ENCODE results near the gene ATXN1.

ATXN1 gene

GRCh38 chr6:16730738-16731477, 30.4 kb downstream of the ATXN1 start:
- peak; percentile 20 for ATAC-seq
- no peak for TF ChIP-seq POU6F1 (CRISPR knock-in tag; IDR thresholded peaks at IDR 0.05; ENCODE audit: borderline replicate concordance, low read depth)
- no peak for TF ChIP-seq OSR1 (CRISPR knock-in tag; IDR thresholded peaks at IDR 0.05)
- no peak for TF ChIP-seq ZFP3 (CRISPR knock-in tag; IDR thresholded peaks at IDR 0.05)
- TF ChIP-seq, protein P1, sequence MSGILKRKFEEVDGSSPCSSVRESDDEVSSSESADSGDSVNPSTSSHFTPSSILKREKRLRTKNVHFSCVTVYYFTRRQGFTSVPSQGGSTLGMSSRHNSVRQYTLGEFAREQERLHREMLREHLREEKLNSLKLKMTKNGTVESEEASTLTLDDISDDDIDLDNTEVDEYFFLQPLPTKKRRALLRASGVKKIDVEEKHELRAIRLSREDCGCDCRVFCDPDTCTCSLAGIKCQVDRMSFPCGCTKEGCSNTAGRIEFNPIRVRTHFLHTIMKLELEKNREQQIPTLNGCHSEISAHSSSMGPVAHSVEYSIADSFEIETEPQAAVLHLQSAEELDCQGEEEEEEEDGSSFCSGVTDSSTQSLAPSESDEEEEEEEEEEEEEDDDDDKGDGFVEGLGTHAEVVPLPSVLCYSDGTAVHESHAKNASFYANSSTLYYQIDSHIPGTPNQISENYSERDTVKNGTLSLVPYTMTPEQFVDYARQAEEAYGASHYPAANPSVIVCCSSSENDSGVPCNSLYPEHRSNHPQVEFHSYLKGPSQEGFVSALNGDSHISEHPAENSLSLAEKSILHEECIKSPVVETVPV (CRISPR knock-in tag; IDR thresholded peaks at IDR 0.05) = no peak
- TF ChIP-seq CSDC2 (CRISPR knock-in tag; IDR thresholded peaks at IDR 0.05) = no peak
- no peak for TF ChIP-seq CREB5 (CRISPR knock-in tag; IDR thresholded peaks at IDR 0.05; ENCODE audit: low read depth)
- TF ChIP-seq GLIS3 (CRISPR knock-in tag; IDR thresholded peaks at IDR 0.05) = no peak
- TF ChIP-seq ESRRG (CRISPR knock-in tag; IDR thresholded peaks at IDR 0.05) = no peak
- no peak for TF ChIP-seq ZFP30 (CRISPR knock-in tag; IDR thresholded peaks at IDR 0.05)
- TF ChIP-seq ZNF8 (CRISPR knock-in tag; IDR thresholded peaks at IDR 0.05) = no peak
- no peak for TF ChIP-seq ARNTL (CRISPR knock-in tag; IDR thresholded peaks at IDR 0.05; ENCODE audit: borderline replicate concordance, low read depth)

DNA sequence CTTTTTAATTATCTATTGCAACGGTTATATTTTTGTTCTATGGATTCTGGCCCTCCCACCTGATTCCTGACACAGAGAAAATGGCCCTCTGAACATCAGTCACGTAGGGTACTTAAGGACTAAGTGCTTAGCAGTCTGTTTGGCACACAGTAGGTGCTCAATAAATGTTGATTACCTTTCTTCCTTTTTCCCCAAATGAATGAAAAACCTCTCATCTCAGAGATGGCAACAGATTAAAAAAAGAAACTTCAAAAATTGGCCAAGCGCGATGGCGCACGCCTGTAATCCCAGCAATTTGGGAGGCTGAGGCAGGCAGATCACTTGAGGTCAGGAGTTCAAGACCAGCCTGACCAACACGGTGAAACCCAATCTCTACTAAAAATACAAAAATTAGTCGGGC, 31.5 kb downstream of the ATXN1 start:
- TF ChIP-seq SNAI2 (CRISPR knock-in tag; IDR thresholded peaks at IDR 0.05) = no peak
- TF ChIP-seq ZNF8 (CRISPR knock-in tag; IDR thresholded peaks at IDR 0.05) = no peak
- no peak for TF ChIP-seq PPARA (CRISPR knock-in tag; IDR thresholded peaks at IDR 0.05; ENCODE audit: borderline replicate concordance)
- TF ChIP-seq BACH2 (CRISPR knock-in tag; IDR thresholded peaks at IDR 0.05; ENCODE audit: borderline replicate concordance) = no peak
- no peak for TF ChIP-seq POU6F1 (CRISPR knock-in tag; IDR thresholded peaks at IDR 0.05; ENCODE audit: borderline replicate concordance, low read depth)
- no peak for TF ChIP-seq ZNF70 (CRISPR knock-in tag; IDR thresholded peaks at IDR 0.05)
- TF ChIP-seq CREB5 (CRISPR knock-in tag; IDR thresholded peaks at IDR 0.05; ENCODE audit: low read depth) = no peak
- TF ChIP-seq ARNTL (CRISPR knock-in tag; IDR thresholded peaks at IDR 0.05; ENCODE audit: borderline replicate concordance, low read depth) = no peak
- TF ChIP-seq ZFP30 (CRISPR knock-in tag; IDR thresholded peaks at IDR 0.05) = no peak
- no peak for TF ChIP-seq CSDC2 (CRISPR knock-in tag; IDR thresholded peaks at IDR 0.05)
- no peak for TF ChIP-seq ZNF565 (CRISPR knock-in tag; conservative IDR thresholded peaks at IDR 0.05; ENCODE audit: low read depth)
- TF ChIP-seq, protein P1 (CRISPR knock-in tag; IDR thresholded peaks at IDR 0.05) = no peak
- no peak for TF ChIP-seq ZC3H10 (CRISPR knock-in tag; IDR thresholded peaks at IDR 0.05)
- no peak for TF ChIP-seq OSR1 (CRISPR knock-in tag; IDR thresholded peaks at IDR 0.05)
- TF ChIP-seq TCF4 (CRISPR knock-in tag; IDR thresholded peaks at IDR 0.05; ENCODE audit: borderline replicate concordance) = no peak
- TF ChIP-seq, protein P2, sequence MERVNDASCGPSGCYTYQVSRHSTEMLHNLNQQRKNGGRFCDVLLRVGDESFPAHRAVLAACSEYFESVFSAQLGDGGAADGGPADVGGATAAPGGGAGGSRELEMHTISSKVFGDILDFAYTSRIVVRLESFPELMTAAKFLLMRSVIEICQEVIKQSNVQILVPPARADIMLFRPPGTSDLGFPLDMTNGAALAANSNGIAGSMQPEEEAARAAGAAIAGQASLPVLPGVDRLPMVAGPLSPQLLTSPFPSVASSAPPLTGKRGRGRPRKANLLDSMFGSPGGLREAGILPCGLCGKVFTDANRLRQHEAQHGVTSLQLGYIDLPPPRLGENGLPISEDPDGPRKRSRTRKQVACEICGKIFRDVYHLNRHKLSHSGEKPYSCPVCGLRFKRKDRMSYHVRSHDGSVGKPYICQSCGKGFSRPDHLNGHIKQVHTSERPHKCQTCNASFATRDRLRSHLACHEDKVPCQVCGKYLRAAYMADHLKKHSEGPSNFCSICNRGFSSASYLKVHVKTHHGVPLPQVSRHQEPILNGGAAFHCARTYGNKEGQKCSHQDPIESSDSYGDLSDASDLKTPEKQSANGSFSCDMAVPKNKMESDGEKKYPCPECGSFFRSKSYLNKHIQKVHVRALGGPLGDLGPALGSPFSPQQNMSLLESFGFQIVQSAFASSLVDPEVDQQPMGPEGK (CRISPR knock-in tag; IDR thresholded peaks at IDR 0.05; ENCODE audit: borderline replicate concordance) = no peak
- TF ChIP-seq GLIS3 (CRISPR knock-in tag; IDR thresholded peaks at IDR 0.05) = no peak
- no peak for TF ChIP-seq ISL1 (CRISPR knock-in tag; IDR thresholded peaks at IDR 0.05)
- TF ChIP-seq ZFP3 (CRISPR knock-in tag; IDR thresholded peaks at IDR 0.05) = no peak
- no peak for TF ChIP-seq RARB (CRISPR knock-in tag; IDR thresholded peaks at IDR 0.05)
- no peak for ATAC-seq
